ENCODE data around the gene SKAP2. TPM values are rescaled to one million over a fixed set of nuclear protein-coding genes. Genes with fewer than 3 reads are reported as not detected.
A peak's percentile ranks its signal among the peaks of the same experiment; 100 is the strongest.

SKAP2 gene
- total RNA-seq, 1 experiment from 2014 or later = 3.2 TPM

DNA sequence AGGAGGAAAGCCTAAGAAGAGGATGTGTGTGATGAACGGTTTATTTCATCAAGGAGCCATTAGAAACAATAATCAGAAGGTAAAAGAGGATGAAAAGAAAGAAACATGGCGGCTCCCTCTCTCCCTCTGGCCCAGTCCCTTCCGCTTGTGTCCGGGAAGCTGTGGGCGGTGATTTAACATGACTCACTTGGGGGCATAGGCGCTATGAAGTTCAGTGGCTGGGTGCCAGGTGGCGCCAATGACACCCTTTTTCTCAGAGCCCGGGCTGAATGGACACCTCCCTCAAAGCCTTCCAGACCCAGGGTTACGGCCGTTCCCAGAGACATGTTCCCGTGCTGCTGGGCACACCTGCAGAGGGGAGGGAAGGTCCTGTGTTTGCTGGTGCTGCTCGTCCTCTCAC is 244.0 kb downstream of the SKAP2 start:
- Histone ChIP-seq H3T11ph (ENCODE audit: low read length) (no peak overlapping the region), H4K8ac (replicated peaks; ENCODE audit: insufficient read length, low read depth, low read length) (no peak overlapping the region), H2BK12ac (ENCODE audit: insufficient read length, low read depth, low read length) (no peak overlapping the region), H2BK20ac (ENCODE audit: low read depth, low read length, poor library complexity, severe bottlenecking) (no peak overlapping the region), H3K79me1 (ENCODE audit: insufficient read depth, low read depth, low read length, poor library complexity, severe bottlenecking) (no peaks in the 10 kb centered on the region), H3K9me3 (ENCODE audit: control insufficient read depth, low read depth, low read length) (no peaks in the 10 kb centered on the region), H2BK5ac (ENCODE audit: insufficient read length, low read length) (no peak overlapping the region), H3K9ac (ENCODE audit: extremely low read depth, insufficient read length, low read length) (no peak overlapping the region), H2BK120ac (ENCODE audit: low read depth, low read length, poor library complexity, severe bottlenecking) (no peak overlapping the region), H2BK15ac (ENCODE audit: low read depth, low read length) (no peak overlapping the region), H3K79me2 (ENCODE audit: insufficient read depth, low read length) (no peaks in the 10 kb centered on the region), H3K4ac (ENCODE audit: low read depth, low read length) (no peak overlapping the region), H3K27ac (ENCODE audit: insufficient read length, low read depth, low read length) (no peak overlapping the region), H2AK5ac (ENCODE audit: insufficient read length, low read length) (no peak overlapping the region), H3K4me2 (ENCODE audit: insufficient read depth, insufficient read length, low read length) (no peak overlapping the region), H3K4me1 (ENCODE audit: insufficient read depth, low read length) (peaks cover 3% of the 10 kb centered on the region; the same call in 1 of the 2 replicates), H3K18ac (ENCODE audit: insufficient read length, low read depth, low read length) (no peak overlapping the region), H3K56ac (ENCODE audit: insufficient read length, low read depth, low read length) (no peak overlapping the region), H3K14ac (ENCODE audit: insufficient read depth, low read length) (no peak overlapping the region), H3K27me3 (ENCODE audit: insufficient read depth, low read length) (no peaks in the 10 kb centered on the region), H4K20me1 (ENCODE audit: control insufficient read depth, insufficient read depth, insufficient read length) (no peaks in the 10 kb centered on the region), H4K5ac (ENCODE audit: insufficient read length, low read depth, low read length) (no peak overlapping the region), H3K23me2 (ENCODE audit: insufficient read length, low read depth, low read length, poor library complexity, severe bottlenecking) (no peaks in the 10 kb centered on the region), H4K91ac (ENCODE audit: insufficient read length, low read depth, low read length) (no peak overlapping the region), H2AFZ (ENCODE audit: low read length) (peak overlapping the region; percentile 27), H3K23ac (ENCODE audit: insufficient read length, low read depth, low read length) (no peak overlapping the region)
- WGBS (ENCODE audit: extremely low coverage, insufficient read length, low lambda C conversion rate) = no CpG with 5 or more reads among the region's 12 CpGs
- no peak overlapping the region for H3K4me3 Mint-ChIP-seq
- H3K27ac Mint-ChIP-seq = no peak overlapping the region
- H3K9me3 Mint-ChIP-seq = no peaks in the 10 kb centered on the region; a peak in 1 of 5 replicates
- no peaks in the 10 kb centered on the region for H3K36me3 Mint-ChIP-seq (ENCODE audit: insufficient read depth in 1 of 3, low read depth in 3 of 3)
- peaks cover 10% of the 10 kb centered on the region for H3K27me3 Mint-ChIP-seq (ENCODE audit: low read depth)
- TF ChIP-seq, protein P1, sequence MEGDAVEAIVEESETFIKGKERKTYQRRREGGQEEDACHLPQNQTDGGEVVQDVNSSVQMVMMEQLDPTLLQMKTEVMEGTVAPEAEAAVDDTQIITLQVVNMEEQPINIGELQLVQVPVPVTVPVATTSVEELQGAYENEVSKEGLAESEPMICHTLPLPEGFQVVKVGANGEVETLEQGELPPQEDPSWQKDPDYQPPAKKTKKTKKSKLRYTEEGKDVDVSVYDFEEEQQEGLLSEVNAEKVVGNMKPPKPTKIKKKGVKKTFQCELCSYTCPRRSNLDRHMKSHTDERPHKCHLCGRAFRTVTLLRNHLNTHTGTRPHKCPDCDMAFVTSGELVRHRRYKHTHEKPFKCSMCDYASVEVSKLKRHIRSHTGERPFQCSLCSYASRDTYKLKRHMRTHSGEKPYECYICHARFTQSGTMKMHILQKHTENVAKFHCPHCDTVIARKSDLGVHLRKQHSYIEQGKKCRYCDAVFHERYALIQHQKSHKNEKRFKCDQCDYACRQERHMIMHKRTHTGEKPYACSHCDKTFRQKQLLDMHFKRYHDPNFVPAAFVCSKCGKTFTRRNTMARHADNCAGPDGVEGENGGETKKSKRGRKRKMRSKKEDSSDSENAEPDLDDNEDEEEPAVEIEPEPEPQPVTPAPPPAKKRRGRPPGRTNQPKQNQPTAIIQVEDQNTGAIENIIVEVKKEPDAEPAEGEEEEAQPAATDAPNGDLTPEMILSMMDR (conservative IDR thresholded peaks at IDR 0.05) = peak; percentile 66
- DNase-seq = peak; percentile 78
- H3K4me1 Mint-ChIP-seq = peaks cover 0 to 15% of the 10 kb centered on the region in 2 experiments; a peak in 3 of 4 replicates

Measured in H9 (cell line).